Measurements from ENCODE around the gene OPCML. TPM values are rescaled to one million over a fixed set of nuclear protein-coding genes. Genes with fewer than 3 reads are reported as not detected.

The OPCML gene
- total RNA-seq, 1 donor from 2014 or later, result not detected

DNA sequence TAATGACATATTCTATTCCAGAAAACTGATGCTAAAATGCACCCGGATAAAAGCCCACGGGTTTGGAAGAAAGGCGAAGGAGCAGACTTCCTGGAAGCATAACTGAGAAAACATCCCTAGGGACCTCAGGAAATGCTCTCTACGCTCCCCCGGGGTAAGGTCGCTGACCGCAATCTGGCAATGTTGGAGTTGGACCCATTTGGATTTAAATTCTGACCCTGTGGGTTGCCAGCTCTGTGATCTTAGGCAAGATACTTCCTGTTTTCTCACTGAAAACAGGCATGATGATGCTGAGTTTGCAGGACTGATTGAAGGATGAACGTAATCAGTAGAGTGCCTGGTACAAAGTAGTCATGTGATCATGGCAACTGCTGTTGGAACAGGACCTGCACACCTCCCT is 1107.9 kb downstream of the OPCML start:
- no peaks in the 10 kb centered on the region for H3K9me3 ChIP-seq
- H3K27me3 ChIP-seq, result no peaks in the 10 kb centered on the region
- DNase-seq (ENCODE audit: low spot score in 2 of 2), result no peak
- H3K4me3 ChIP-seq, result no peak overlapping the region
- no peak overlapping the region for H3K27ac ChIP-seq
- H3K4me1 ChIP-seq, result no peaks in the 10 kb centered on the region
- TF ChIP-seq, protein P1, sequence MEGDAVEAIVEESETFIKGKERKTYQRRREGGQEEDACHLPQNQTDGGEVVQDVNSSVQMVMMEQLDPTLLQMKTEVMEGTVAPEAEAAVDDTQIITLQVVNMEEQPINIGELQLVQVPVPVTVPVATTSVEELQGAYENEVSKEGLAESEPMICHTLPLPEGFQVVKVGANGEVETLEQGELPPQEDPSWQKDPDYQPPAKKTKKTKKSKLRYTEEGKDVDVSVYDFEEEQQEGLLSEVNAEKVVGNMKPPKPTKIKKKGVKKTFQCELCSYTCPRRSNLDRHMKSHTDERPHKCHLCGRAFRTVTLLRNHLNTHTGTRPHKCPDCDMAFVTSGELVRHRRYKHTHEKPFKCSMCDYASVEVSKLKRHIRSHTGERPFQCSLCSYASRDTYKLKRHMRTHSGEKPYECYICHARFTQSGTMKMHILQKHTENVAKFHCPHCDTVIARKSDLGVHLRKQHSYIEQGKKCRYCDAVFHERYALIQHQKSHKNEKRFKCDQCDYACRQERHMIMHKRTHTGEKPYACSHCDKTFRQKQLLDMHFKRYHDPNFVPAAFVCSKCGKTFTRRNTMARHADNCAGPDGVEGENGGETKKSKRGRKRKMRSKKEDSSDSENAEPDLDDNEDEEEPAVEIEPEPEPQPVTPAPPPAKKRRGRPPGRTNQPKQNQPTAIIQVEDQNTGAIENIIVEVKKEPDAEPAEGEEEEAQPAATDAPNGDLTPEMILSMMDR (IDR thresholded peaks at IDR 0.05), result no peak
- no peaks in the 10 kb centered on the region for H3K36me3 ChIP-seq
- intact Hi-C loops (cut with DNase I), result no loop called here

DNA sequence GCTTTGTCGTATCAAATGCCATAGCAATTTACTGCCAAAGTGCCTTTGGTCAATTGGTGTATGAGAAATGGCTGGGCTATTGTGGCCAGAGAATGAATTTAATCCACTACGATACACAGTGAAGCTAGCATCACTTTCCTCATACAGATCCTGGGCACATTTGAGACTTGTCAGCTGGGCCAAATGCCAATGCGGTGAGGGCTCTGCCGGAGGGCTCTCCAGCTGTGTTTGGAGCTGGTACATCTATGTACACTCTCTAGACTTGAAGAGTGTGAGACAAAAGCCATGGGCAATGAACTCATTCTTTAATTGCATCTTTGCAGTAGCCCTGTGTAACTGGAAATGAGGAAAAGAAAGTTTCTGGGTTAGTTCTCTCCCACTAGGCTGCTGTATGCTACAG is 1109.0 kb downstream of the OPCML start:
- H3K9me3 ChIP-seq, result no peaks in the 10 kb centered on the region
- TF ChIP-seq, protein P1 (IDR thresholded peaks at IDR 0.05), result no peak
- no peak overlapping the region for H3K27ac ChIP-seq
- no peak overlapping the region for H3K4me3 ChIP-seq
- H3K36me3 ChIP-seq, result no peaks in the 10 kb centered on the region
- intact Hi-C loops (cut with DNase I), result no loop called here
- DNase-seq (ENCODE audit: low spot score in 2 of 2), result no peak
- no peaks in the 10 kb centered on the region for H3K4me1 ChIP-seq
- no peaks in the 10 kb centered on the region for H3K27me3 ChIP-seq

DNA sequence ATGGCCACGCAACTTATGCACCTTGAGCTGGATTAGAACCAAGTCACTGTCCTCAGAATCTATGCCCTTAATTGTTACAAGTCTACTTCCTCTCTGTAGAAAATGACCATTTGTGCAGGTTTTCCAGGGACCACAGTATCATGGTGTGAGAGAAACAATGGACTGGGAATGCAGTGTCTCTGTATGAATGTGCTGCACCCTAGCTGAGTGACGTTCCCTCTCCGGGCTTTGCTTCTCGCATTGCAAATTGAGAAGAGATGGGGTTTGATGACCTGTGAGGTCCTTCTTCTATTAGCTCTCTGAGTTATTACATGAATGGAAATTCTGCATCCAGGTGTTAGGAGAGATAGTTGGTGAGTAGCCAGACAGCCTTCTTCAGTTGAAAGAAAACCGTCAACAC is 1109.6 kb downstream of the OPCML start:
- intact Hi-C loops (cut with DNase I), result no loop called here
- Histone ChIP-seq H3K9me3 (no peaks in the 10 kb centered on the region), H3K27me3 (no peaks in the 10 kb centered on the region), H3K4me3 (no peak overlapping the region), H3K27ac (no peak overlapping the region), H3K4me1 (no peaks in the 10 kb centered on the region), H3K36me3 (no peaks in the 10 kb centered on the region)
- DNase-seq (ENCODE audit: low spot score in 2 of 2), result no peak
- TF ChIP-seq, protein P1 (IDR thresholded peaks at IDR 0.05), result no peak

DNA sequence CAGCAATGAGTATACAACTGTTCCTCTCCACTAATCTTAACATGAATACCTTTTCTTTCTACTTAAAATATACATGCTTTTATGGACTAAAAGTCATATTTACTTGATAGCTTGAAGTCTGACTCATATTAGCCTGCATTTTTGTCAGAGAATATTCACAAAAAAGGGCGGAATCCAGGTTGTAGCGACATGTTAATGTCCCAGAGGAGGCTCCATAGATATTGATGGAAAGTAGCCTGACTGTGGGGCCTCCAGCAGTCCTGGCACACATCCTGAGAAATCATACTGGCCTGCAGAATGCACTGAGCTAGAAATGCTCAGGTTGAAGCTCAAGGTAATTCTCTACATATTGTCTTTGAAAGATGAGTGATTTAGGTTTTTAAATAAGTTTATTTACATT is 1110.7 kb downstream of the OPCML start:
- Histone ChIP-seq H3K27ac (no peak overlapping the region), H3K4me3 (no peak overlapping the region), H3K4me1 (no peaks in the 10 kb centered on the region), H3K27me3 (no peaks in the 10 kb centered on the region), H3K36me3 (no peaks in the 10 kb centered on the region), H3K9me3 (no peaks in the 10 kb centered on the region)
- DNase-seq (ENCODE audit: low spot score in 2 of 2), result no peak
- intact Hi-C loops (cut with DNase I), result no loop called here
- TF ChIP-seq, protein P1 (IDR thresholded peaks at IDR 0.05), result no peak

DNA sequence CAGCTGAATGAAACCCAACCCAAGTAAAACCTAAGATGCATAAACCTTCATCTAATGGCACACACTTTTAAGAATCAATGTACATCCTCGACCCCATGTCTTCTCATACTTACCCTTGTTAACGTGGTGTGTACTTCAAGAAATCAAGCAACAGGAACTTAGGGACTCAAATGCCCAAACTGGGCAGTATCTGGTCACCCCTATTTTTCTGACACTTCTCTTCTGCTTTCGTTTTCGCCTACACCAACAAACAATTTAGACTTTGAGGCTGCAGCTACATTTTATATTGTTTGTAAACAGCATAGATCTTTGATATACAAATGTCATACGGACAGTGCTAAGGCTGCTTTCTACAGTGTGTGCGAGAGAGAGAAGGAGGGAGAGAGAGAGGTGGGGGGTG is 1117.8 kb downstream of the OPCML start:
- Histone ChIP-seq H3K4me3 (no peak overlapping the region), H3K36me3 (no peaks in the 10 kb centered on the region), H3K9me3 (no peaks in the 10 kb centered on the region), H3K27me3 (no peaks in the 10 kb centered on the region), H3K4me1 (no peaks in the 10 kb centered on the region), H3K27ac (no peak overlapping the region)
- no peak for DNase-seq (ENCODE audit: low spot score in 2 of 2)
- intact Hi-C loops (cut with DNase I), result no loop called here
- TF ChIP-seq, protein P1 (IDR thresholded peaks at IDR 0.05), result no peak

DNA sequence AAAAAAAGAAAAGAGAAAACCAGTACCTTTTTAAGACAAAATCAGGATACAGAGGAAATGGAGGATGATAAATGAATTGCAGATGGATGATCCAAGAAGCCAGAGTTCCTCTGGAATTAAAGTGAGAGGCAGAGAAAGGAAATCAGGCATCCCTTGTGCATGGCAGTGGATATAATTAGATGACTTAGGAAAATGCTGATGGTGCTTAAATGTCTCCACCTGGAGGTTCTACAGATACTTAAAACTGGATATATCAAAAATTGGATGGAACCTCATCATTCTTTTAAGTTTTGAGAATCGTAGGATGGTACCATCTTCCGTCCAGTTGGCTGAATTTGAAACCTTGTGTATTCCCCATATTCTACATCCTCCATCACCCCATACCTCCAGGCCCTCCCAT is 1121.9 kb downstream of the OPCML start:
- no peak for DNase-seq (ENCODE audit: low spot score in 2 of 2)
- TF ChIP-seq, protein P1 (IDR thresholded peaks at IDR 0.05), result no peak
- H3K9me3 ChIP-seq, result no peaks in the 10 kb centered on the region
- intact Hi-C loops (cut with DNase I), result no loop called here
- no peaks in the 10 kb centered on the region for H3K36me3 ChIP-seq
- no peaks in the 10 kb centered on the region for H3K4me1 ChIP-seq
- H3K27ac ChIP-seq, result no peak overlapping the region
- H3K4me3 ChIP-seq, result no peak overlapping the region
- no peaks in the 10 kb centered on the region for H3K27me3 ChIP-seq
